Activated B cell treated with CpG ODN at 0.5 μM for 24 hours (primary cell): ENCODE data around the gene UBASH3A. TPM values are rescaled to one million over a fixed set of nuclear protein-coding genes. Genes with fewer than 3 reads are reported as not detected.

ENCODE experiments used
- ATAC-seq: fragments of 200-7000 bp; cut with Tn5 transposase; one replicate; pipeline ENCODE4 v1.10.0; 2021; ENCODE audit warnings: low read depth, mild to moderate bottlenecking, moderate library complexity
- CTCF ChIA-PET: fragments of 350-600 bp; sonication (Branson Sonifier 250); formaldehyde crosslinking; loops from one replicate; lab custom pipeline; 2021; ENCODE audit warnings: antibody characterized with exemption; lab: Charles Lee
- POLR2A ChIA-PET: fragments of 350-600 bp; sonication (Branson Sonifier 250); formaldehyde crosslinking; loops from one replicate; lab custom pipeline; 2021; ENCODE audit warnings: antibody characterized with exemption; lab: Charles Lee
- DNase-seq: peaks from one replicate; pipeline ENCODE4 v3.0.0; 2022
- H3K27ac Mint-ChIP-seq: one replicate; pipeline ENCODE4 v1.8.0; 2020; ENCODE audit warnings: mixed read lengths
- H3K27me3 Mint-ChIP-seq: one replicate; pipeline ENCODE4 v1.8.0; 2021; ENCODE audit warnings: mixed read lengths
- H3K36me3 Mint-ChIP-seq: one replicate; pipeline ENCODE4 v1.8.0; 2021; ENCODE audit warnings: low read depth, mixed read lengths
- H3K4me1 Mint-ChIP-seq: one replicate; pipeline ENCODE4 v1.8.0; 2021; ENCODE audit warnings: mixed read lengths
- H3K4me3 Mint-ChIP-seq: one replicate; pipeline ENCODE4 v1.8.0; 2020; ENCODE audit warnings: mild to moderate bottlenecking, mixed read lengths
- H3K9me3 Mint-ChIP-seq: one replicate; pipeline ENCODE4 v1.8.0; 2020; ENCODE audit warnings: mixed read lengths
- CTCF ChIP-seq: fragments of 200-600 bp; IDR thresholded peaks from one replicate; pipeline ENCODE4 v1.8.0; 2022; ENCODE audit warnings: antibody characterized with exemption, mild to moderate bottlenecking
- intact Hi-C: fragments of 100-400 bp; cut with micrococcal nuclease; formaldehyde crosslinking; loops from one replicate; pipeline ENCODE4 v1.15.1; 2024
- total RNA-seq: library from RNA; stranded (reverse); gene quantifications from 2 replicates; pipeline ENCODE4 v1.2.3, GENCODE V29; 2022

The UBASH3A gene, protein sequence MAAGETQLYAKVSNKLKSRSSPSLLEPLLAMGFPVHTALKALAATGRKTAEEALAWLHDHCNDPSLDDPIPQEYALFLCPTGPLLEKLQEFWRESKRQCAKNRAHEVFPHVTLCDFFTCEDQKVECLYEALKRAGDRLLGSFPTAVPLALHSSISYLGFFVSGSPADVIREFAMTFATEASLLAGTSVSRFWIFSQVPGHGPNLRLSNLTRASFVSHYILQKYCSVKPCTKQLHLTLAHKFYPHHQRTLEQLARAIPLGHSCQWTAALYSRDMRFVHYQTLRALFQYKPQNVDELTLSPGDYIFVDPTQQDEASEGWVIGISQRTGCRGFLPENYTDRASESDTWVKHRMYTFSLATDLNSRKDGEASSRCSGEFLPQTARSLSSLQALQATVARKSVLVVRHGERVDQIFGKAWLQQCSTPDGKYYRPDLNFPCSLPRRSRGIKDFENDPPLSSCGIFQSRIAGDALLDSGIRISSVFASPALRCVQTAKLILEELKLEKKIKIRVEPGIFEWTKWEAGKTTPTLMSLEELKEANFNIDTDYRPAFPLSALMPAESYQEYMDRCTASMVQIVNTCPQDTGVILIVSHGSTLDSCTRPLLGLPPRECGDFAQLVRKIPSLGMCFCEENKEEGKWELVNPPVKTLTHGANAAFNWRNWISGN
- total RNA-seq: 0.20 TPM in 1 of 2 replicates, not detected in the other

GRCh38 chr21:42403611-42404231 lies at the start of gene UBASH3A:
Gene UBASH3A (plus strand): TSS chr21:42403902. CDS start chr21:42403946, 44 bp downstream.
- Mint-ChIP-seq H3K36me3 (no peaks in the 10 kb centered on the region), H3K4me1 (peaks cover 11% of the 10 kb centered on the region), H3K27ac (no peak within 1 kb of the TSS), H3K27me3 (peaks cover 2% of the 10 kb centered on the region), H3K4me3 (no peak within 1 kb of the TSS), H3K9me3 (peaks cover 7% of the 10 kb centered on the region)
- ATAC-seq: no peak
- intact Hi-C loops: no loop called here
- ChIA-PET POLR2A (interaction anchor here (1.3 kb wide), 1 partner anchor 10 kb away, joined by 3 read pairs; no protein-coding TSS in a partner anchor), CTCF (no interaction called here)
- DNase-seq: no peak
- no peak for TF ChIP-seq CTCF

GRCh38 chr21:42356046-42356445 lies 47.7 kb upstream of the UBASH3A start:
- intact Hi-C loops: no loop called here
- Mint-ChIP-seq H3K9me3 (peaks cover 16% of the 10 kb centered on the region), H3K27me3 (peaks cover 20% of the 10 kb centered on the region), H3K27ac (no peak overlapping the region), H3K4me1 (no peaks in the 10 kb centered on the region), H3K36me3 (peaks cover 3% of the 10 kb centered on the region), H3K4me3 (no peak overlapping the region)
- ATAC-seq: no peak
- no peak for TF ChIP-seq CTCF
- no peak for DNase-seq
- CTCF ChIA-PET: no interaction called here
- POLR2A ChIA-PET: no interaction called here

DNA sequence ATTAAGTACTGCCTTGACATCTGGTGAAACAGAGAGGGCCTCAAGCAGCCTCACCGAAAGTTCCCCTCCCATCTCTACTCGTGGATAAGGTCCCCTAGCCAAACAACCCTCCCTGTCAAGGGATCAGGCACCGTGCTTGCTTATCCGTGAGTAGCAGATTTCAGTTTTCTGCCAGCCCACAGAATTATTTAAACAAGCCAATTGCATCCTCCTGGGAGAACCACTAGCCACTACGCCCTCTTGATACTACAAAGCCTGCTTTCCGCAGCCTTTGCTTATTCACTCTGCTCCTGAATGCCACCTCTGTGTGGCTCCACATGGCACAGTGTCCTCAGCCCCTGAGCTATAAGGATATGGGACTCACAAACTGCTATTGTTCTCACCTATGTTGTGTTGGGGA lies 47.1 kb upstream of the UBASH3A start:
- Mint-ChIP-seq H3K4me3 (no peak overlapping the region), H3K36me3 (peaks cover 3% of the 10 kb centered on the region), H3K4me1 (no peaks in the 10 kb centered on the region), H3K27me3 (peaks cover 21% of the 10 kb centered on the region), H3K9me3 (peaks cover 16% of the 10 kb centered on the region), H3K27ac (no peak overlapping the region)
- TF ChIP-seq CTCF: no peak
- intact Hi-C loops: no loop called here
- CTCF ChIA-PET: no interaction called here
- POLR2A ChIA-PET: no interaction called here
- no peak for ATAC-seq
- no peak for DNase-seq

DNA sequence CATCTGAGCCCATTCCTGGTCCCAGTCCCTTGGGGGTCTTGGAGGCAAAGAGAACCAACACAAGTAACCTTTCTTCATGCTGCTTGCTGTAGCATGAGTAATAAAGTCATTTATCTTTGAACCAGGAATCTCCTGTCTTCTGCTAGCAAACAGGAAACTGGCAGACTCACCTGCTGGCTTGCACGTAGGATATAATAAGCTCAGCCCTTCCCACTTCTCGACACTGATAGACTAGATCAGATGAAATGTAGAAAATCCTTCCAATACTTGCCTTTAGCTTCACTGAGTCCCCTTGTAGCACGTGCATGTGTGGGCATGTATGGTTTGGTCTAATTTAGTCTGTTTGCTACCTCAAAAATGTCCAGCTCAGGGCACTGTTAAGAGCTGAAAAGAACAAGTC lies 46.4 kb upstream of the UBASH3A start:
- TF ChIP-seq CTCF: no peak
- intact Hi-C loops: no loop called here
- Mint-ChIP-seq H3K27me3 (peaks cover 26% of the 10 kb centered on the region), H3K9me3 (peaks cover 16% of the 10 kb centered on the region), H3K4me3 (no peak overlapping the region), H3K4me1 (peaks cover 2% of the 10 kb centered on the region), H3K36me3 (peaks cover 3% of the 10 kb centered on the region), H3K27ac (no peak overlapping the region)
- ATAC-seq (no peak), DNase-seq (no peak)
- POLR2A ChIA-PET: no interaction called here
- CTCF ChIA-PET: interaction anchor here (1.0 kb wide), 1 partner anchor 47 kb away, joined by 3 read pairs; no protein-coding TSS in a partner anchor

DNA sequence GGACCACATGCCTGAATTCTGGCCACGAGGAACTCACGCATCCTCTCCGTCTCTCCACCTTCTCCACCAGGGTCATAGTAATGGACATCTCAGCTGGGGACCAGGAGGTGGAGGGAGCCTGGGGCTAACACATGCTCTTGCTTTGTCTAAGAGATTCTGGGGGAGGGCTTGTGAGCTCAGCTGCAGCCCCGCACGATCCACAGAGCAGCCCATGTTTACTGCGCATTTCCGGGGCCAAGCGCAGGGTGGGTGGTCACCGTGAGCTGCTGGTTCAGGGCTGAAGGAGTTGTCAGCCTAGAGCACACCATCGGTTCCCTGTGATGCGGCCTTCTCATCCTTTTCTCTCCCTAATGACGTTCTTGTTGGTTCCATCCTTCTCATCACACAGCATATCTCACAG lies 45.4 kb upstream of the UBASH3A start:
- TF ChIP-seq CTCF: no peak
- ATAC-seq (no peak), DNase-seq (no peak)
- CTCF ChIA-PET: interaction anchor here (1.0 kb wide), 1 partner anchor 48 kb away, joined by 3 read pairs; no protein-coding TSS in a partner anchor
- Mint-ChIP-seq H3K27ac (no peak overlapping the region), H3K27me3 (peaks cover 28% of the 10 kb centered on the region), H3K4me1 (peaks cover 2% of the 10 kb centered on the region), H3K4me3 (no peak overlapping the region), H3K9me3 (peaks cover 16% of the 10 kb centered on the region), H3K36me3 (peaks cover 3% of the 10 kb centered on the region)
- intact Hi-C loops: no loop called here
- POLR2A ChIA-PET: no interaction called here
